CD8-positive, alpha-beta memory T cell (primary cell): ENCODE results near the gene RGMA. TPM values are rescaled to one million over a fixed set of nuclear protein-coding genes. Genes with fewer than 3 reads are reported as not detected.

ENCODE experiments used
- CTCF ChIA-PET: fragments of 350-600 bp; sonication (Branson Sonifier 250); formaldehyde crosslinking; loops from one replicate; lab custom pipeline; 2021; ENCODE audit warnings: antibody characterized with exemption; lab: Charles Lee
- POLR2A ChIA-PET: fragments of 350-600 bp; sonication (Branson Sonifier 250); formaldehyde crosslinking; loops from one replicate; lab custom pipeline; 2021; ENCODE audit warnings: antibody characterized with exemption; lab: Charles Lee
- DNase-seq, 5 donors: peaks; one replicate each; pipeline versions ENCODE4 v3.0.0 to v3.0.0-alpha.2; 2020 to 2022; ENCODE audit warnings: mixed read lengths in 1 of 5
- H3K27ac ChIP-seq: one replicate; pipeline ENCODE4 v1.7.0; 2013; ENCODE audit warnings: low read depth, mild to moderate bottlenecking, low read length, moderate library complexity
- H3K27me3 ChIP-seq: 2 replicates; pipeline ENCODE4 v1.7.0; 2013; ENCODE audit warnings: low read length, mild to moderate bottlenecking; ENCODE audit not compliant: insufficient read depth, poor library complexity, severe bottlenecking
- H3K36me3 ChIP-seq: 2 replicates; pipeline ENCODE4 v1.7.0; 2013; ENCODE audit warnings: mild to moderate bottlenecking, low read length, moderate library complexity; ENCODE audit not compliant: insufficient read depth
- H3K4me1 ChIP-seq: 2 replicates; pipeline ENCODE4 v1.7.0; 2013; ENCODE audit warnings: mild to moderate bottlenecking, low read length, moderate library complexity; ENCODE audit not compliant: insufficient read depth
- H3K4me3 ChIP-seq: 2 replicates; pipeline ENCODE4 v1.7.0; 2013; ENCODE audit warnings: mild to moderate bottlenecking, low read length
- H3K9me3 ChIP-seq: 2 replicates; pipeline ENCODE4 v1.7.0; 2013; ENCODE audit warnings: mild to moderate bottlenecking, low read length
- H3K27ac Mint-ChIP-seq, 8 donors: one replicate each; pipeline ENCODE4 v1.8.0; 2020 to 2021; ENCODE audit warnings: mixed read lengths in 8 of 8, mild to moderate bottlenecking in 6 of 8, inconsistent platforms in 3 of 8, moderate library complexity in 3 of 8
- H3K27me3 Mint-ChIP-seq, 2 donors: one replicate each; pipeline ENCODE4 v1.8.0; 2020 to 2021; ENCODE audit warnings: mixed read lengths in 2 of 2, mild to moderate bottlenecking in 1 of 2, moderate library complexity in 1 of 2
- H3K36me3 Mint-ChIP-seq, 3 donors: one replicate each; pipeline ENCODE4 v1.8.0; 2020 to 2021; ENCODE audit warnings: mixed read lengths in 3 of 3, inconsistent platforms in 1 of 3, mild to moderate bottlenecking in 1 of 3
- H3K4me1 Mint-ChIP-seq, 3 donors: one replicate each; pipeline ENCODE4 v1.8.0; 2020 to 2021; ENCODE audit warnings: mixed read lengths in 3 of 3, inconsistent platforms in 1 of 3, mild to moderate bottlenecking in 1 of 3
- H3K4me3 Mint-ChIP-seq, 7 donors: one replicate each; pipeline ENCODE4 v1.8.0; 2020 to 2021; ENCODE audit warnings: mixed read lengths in 7 of 7, mild to moderate bottlenecking in 6 of 7, moderate library complexity in 4 of 7, inconsistent platforms in 2 of 7
- H3K9me3 Mint-ChIP-seq, 5 donors: one replicate each; pipeline ENCODE4 v1.8.0; 2020 to 2022; ENCODE audit warnings: mixed read lengths in 5 of 5, mild to moderate bottlenecking in 3 of 5, moderate library complexity in 2 of 5, inconsistent platforms in 1 of 5
- polyA plus RNA-seq: library from polyadenylated mRNA; unstranded; fragments of 300-500 nt; fragmentation: Illumina TruSeq; gene quantifications from one replicate; pipeline ENCODE4 v1.2.3, GENCODE V29; 2021
- total RNA-seq, 2 experiments: library from RNA; stranded (reverse); gene quantifications; one replicate each; pipeline ENCODE4 v1.2.3, GENCODE V29; 2021

RGMA gene
- total and polyA plus RNA-seq, 3 experiments from 2014 or later: 0.20 TPM; not detected in 1

- Histone ChIP-seq H3K9me3 (no peaks in the 10 kb centered on the region), H3K4me3 (no peak overlapping the region), H3K27ac (no peak overlapping the region), H3K4me1 (no peaks in the 10 kb centered on the region), H3K36me3 (no peaks in the 10 kb centered on the region), H3K27me3 (peaks cover 3% of the 10 kb centered on the region)
- no peak overlapping the region for H3K27ac Mint-ChIP-seq
- ChIA-PET POLR2A (no interaction called here), CTCF (no interaction called here)
- H3K4me3 Mint-ChIP-seq: peak overlapping the region in 6 of 7 donors; percentile 39 to 76 (median 48)
- no peak for DNase-seq
- peaks cover 0 to 6% (median 1%) of the 10 kb centered on the region in 3 donors for H3K36me3 Mint-ChIP-seq
- peaks cover 50 to 59% of the 10 kb centered on the region in 2 donors for H3K27me3 Mint-ChIP-seq
- H3K9me3 Mint-ChIP-seq: peaks cover 0 to 2% (median 0%) of the 10 kb centered on the region in 5 donors
- peaks cover 6 to 29% (median 21%) of the 10 kb centered on the region in 3 donors for H3K4me1 Mint-ChIP-seq
Observed at GRCh38 chr15:93109336-93110102, 20.5 kb upstream of the RGMA start.

- no peaks in the 10 kb centered on the region for H3K9me3 ChIP-seq
- H3K36me3 ChIP-seq: no peaks in the 10 kb centered on the region
- H3K4me3 ChIP-seq: no peak overlapping the region
- Mint-ChIP-seq H3K27ac (no peak overlapping the region), H3K36me3 (peaks cover 0 to 3% (median 0%) of the 10 kb centered on the region in 3 donors), H3K4me1 (peaks cover 6 to 29% (median 21%) of the 10 kb centered on the region in 3 donors), H3K9me3 (peaks cover 0 to 6% (median 0%) of the 10 kb centered on the region in 5 donors), H3K27me3 (peaks cover 46 to 72% of the 10 kb centered on the region in 2 donors), H3K4me3 (no peak overlapping the region)
- peaks cover 6% of the 10 kb centered on the region for H3K27me3 ChIP-seq
- POLR2A ChIA-PET: no interaction called here
- H3K4me1 ChIP-seq: no peaks in the 10 kb centered on the region
- DNase-seq: no peak
- no peak overlapping the region for H3K27ac ChIP-seq
- CTCF ChIA-PET: no interaction called here
Observed at GRCh38 chr15:93107646-93108045, 18.6 kb upstream of the RGMA start.

- Histone ChIP-seq H3K4me1 (no peaks in the 10 kb centered on the region), H3K9me3 (no peaks in the 10 kb centered on the region), H3K27me3 (peaks cover 6% of the 10 kb centered on the region), H3K36me3 (no peaks in the 10 kb centered on the region), H3K4me3 (no peak overlapping the region), H3K27ac (no peak overlapping the region)
- POLR2A ChIA-PET: no interaction called here
- H3K4me3 Mint-ChIP-seq: no peak overlapping the region
- H3K27ac Mint-ChIP-seq: no peak overlapping the region
- H3K9me3 Mint-ChIP-seq: peaks cover 0 to 4% (median 0%) of the 10 kb centered on the region in 5 donors
- peaks cover 0 to 3% (median 0%) of the 10 kb centered on the region in 3 donors for H3K36me3 Mint-ChIP-seq
- H3K27me3 Mint-ChIP-seq: peaks cover 35 to 61% of the 10 kb centered on the region in 2 donors
- DNase-seq: no peak
- CTCF ChIA-PET: interaction anchor here (1.6 kb wide), 1 partner anchor 18 kb away, joined by 5 read pairs; no protein-coding TSS in a partner anchor
- peaks cover 4 to 25% (median 18%) of the 10 kb centered on the region in 3 donors for H3K4me1 Mint-ChIP-seq
Observed at GRCh38 chr15:93105485-93105884, 16.5 kb upstream of the RGMA start.

GRCh38 chr15:93103823-93104222 lies 14.8 kb upstream of the RGMA start:
- Histone ChIP-seq H3K36me3 (no peaks in the 10 kb centered on the region), H3K4me3 (no peak overlapping the region), H3K27ac (no peak overlapping the region), H3K4me1 (no peaks in the 10 kb centered on the region), H3K9me3 (no peaks in the 10 kb centered on the region), H3K27me3 (peaks cover 6% of the 10 kb centered on the region)
- Mint-ChIP-seq H3K4me1 (peaks cover 0 to 10% (median 7%) of the 10 kb centered on the region in 3 donors), H3K36me3 (peaks cover 0 to 5% (median 0%) of the 10 kb centered on the region in 3 donors), H3K9me3 (peaks cover 0 to 4% (median 0%) of the 10 kb centered on the region in 5 donors), H3K4me3 (no peak overlapping the region), H3K27me3 (peaks cover 26 to 55% of the 10 kb centered on the region in 2 donors), H3K27ac (no peak overlapping the region)
- POLR2A ChIA-PET: no interaction called here
- no peak for DNase-seq
- CTCF ChIA-PET: interaction anchor here (0.8 to 2.3 kb wide), 2 partner anchors 9 to 13 kb away, joined by 3 to 7 read pairs; no protein-coding TSS in a partner anchor

- Histone ChIP-seq H3K4me1 (no peaks in the 10 kb centered on the region), H3K4me3 (no peak overlapping the region), H3K27ac (no peak overlapping the region), H3K9me3 (no peaks in the 10 kb centered on the region), H3K36me3 (no peaks in the 10 kb centered on the region), H3K27me3 (peaks cover 3% of the 10 kb centered on the region)
- peaks cover 0 to 4% (median 0%) of the 10 kb centered on the region in 5 donors for H3K9me3 Mint-ChIP-seq
- no peak overlapping the region for H3K27ac Mint-ChIP-seq
- peaks cover 0 to 5% (median 0%) of the 10 kb centered on the region in 3 donors for H3K36me3 Mint-ChIP-seq
- peaks cover 16 to 39% of the 10 kb centered on the region in 2 donors for H3K27me3 Mint-ChIP-seq
- ChIA-PET CTCF (no interaction called here), POLR2A (no interaction called here)
- H3K4me3 Mint-ChIP-seq: no peak overlapping the region
- H3K4me1 Mint-ChIP-seq: peaks cover 0 to under 1% (median 0%) of the 10 kb centered on the region in 3 donors
- no peak for DNase-seq
Observed at GRCh38 chr15:93102211-93102610, 13.2 kb upstream of the RGMA start.

GRCh38 chr15:93093765-93094164 lies 4.8 kb upstream of the RGMA start:
- POLR2A ChIA-PET: no interaction called here
- no peak overlapping the region for H3K4me3 ChIP-seq

GRCh38 chr15:93091465-93091864 lies 2.5 kb upstream of the RGMA start:
- Mint-ChIP-seq H3K9me3 (no peaks in the 10 kb centered on the region), H3K4me3 (no peak overlapping the region), H3K27ac (no peak overlapping the region), H3K27me3 (peaks cover 31 to 44% of the 10 kb centered on the region in 2 donors), H3K36me3 (peaks cover 0 to 2% (median 0%) of the 10 kb centered on the region in 3 donors), H3K4me1 (peaks cover 16 to 22% (median 19%) of the 10 kb centered on the region in 3 donors)
- no peaks in the 10 kb centered on the region for H3K9me3 ChIP-seq
- H3K36me3 ChIP-seq: no peaks in the 10 kb centered on the region
- POLR2A ChIA-PET: no interaction called here
- H3K27ac ChIP-seq: no peak overlapping the region
- no peak overlapping the region for H3K4me3 ChIP-seq
- DNase-seq: no peak
- H3K4me1 ChIP-seq: peaks cover 10% of the 10 kb centered on the region
- CTCF ChIA-PET: no interaction called here
- peaks cover 20% of the 10 kb centered on the region for H3K27me3 ChIP-seq

More at GRCh38 chr15:93093765-93094164, 4.8 kb upstream of the RGMA start:
- no peak overlapping the region for H3K27ac Mint-ChIP-seq
- CTCF ChIA-PET: no interaction called here
- H3K27ac ChIP-seq: no peak overlapping the region
- no peaks in the 10 kb centered on the region for H3K9me3 Mint-ChIP-seq
- peaks cover 5% of the 10 kb centered on the region for H3K4me1 ChIP-seq
- no peaks in the 10 kb centered on the region for H3K36me3 Mint-ChIP-seq
- H3K4me3 Mint-ChIP-seq: no peak overlapping the region
- peaks cover 12 to 23% of the 10 kb centered on the region in 2 donors for H3K27me3 Mint-ChIP-seq
- H3K9me3 ChIP-seq: no peaks in the 10 kb centered on the region
- peaks cover 9% of the 10 kb centered on the region for H3K27me3 ChIP-seq
- H3K36me3 ChIP-seq: no peaks in the 10 kb centered on the region
- DNase-seq: no peak
- H3K4me1 Mint-ChIP-seq: peaks cover 9 to 15% (median 10%) of the 10 kb centered on the region in 3 donors

- Histone ChIP-seq H3K4me3 (no peak overlapping the region), H3K27ac (no peak overlapping the region), H3K36me3 (no peaks in the 10 kb centered on the region), H3K9me3 (no peaks in the 10 kb centered on the region), H3K27me3 (peaks cover 26% of the 10 kb centered on the region), H3K4me1 (peaks cover 10% of the 10 kb centered on the region)
- H3K27me3 Mint-ChIP-seq: peaks cover 38 to 61% of the 10 kb centered on the region in 2 donors
- ChIA-PET CTCF (no interaction called here), POLR2A (no interaction called here)
- H3K4me3 Mint-ChIP-seq: peak overlapping the region; percentile 77 to 85 (median 80)
- peaks cover 0 to 2% (median 0%) of the 10 kb centered on the region in 3 donors for H3K36me3 Mint-ChIP-seq
- H3K4me1 Mint-ChIP-seq: peaks cover 16 to 22% (median 19%) of the 10 kb centered on the region in 3 donors
- DNase-seq: no peak
- H3K27ac Mint-ChIP-seq: peak overlapping the region in 2 of 8 donors; percentile 24 to 41
- H3K9me3 Mint-ChIP-seq: no peaks in the 10 kb centered on the region
Observed at GRCh38 chr15:93089727-93090305, 805 bp upstream of the RGMA start.
